Peyer's patch (tissue), 4 donors: Measurements from ENCODE around the gene HSBP1L1. TPM values are rescaled to one million over a fixed set of nuclear protein-coding genes. Genes with fewer than 3 reads are reported as not detected.

ENCODE experiments used
- DNase-seq, 3 donors: peaks; one replicate each; pipeline ENCODE4 v3.0.0-alpha.2; 2017 to 2019
- H3K27ac ChIP-seq, 4 donors: fragments of 200-600 bp; sonication (generic); one replicate each; pipeline ENCODE4 v1.5.1; 2016 to 2019
- H3K27me3 ChIP-seq, 2 donors: fragments of 200-600 bp; sonication (generic); one replicate each; pipeline ENCODE4 v1.5.1; 2019
- H3K36me3 ChIP-seq, 3 donors: fragments of 200-600 bp; sonication (generic); one replicate each; pipeline ENCODE4 v1.5.1; 2016 to 2019
- H3K4me1 ChIP-seq, 4 donors: fragments of 200-600 bp; sonication (generic); one replicate each; pipeline ENCODE4 v1.5.1; 2016 to 2019
- H3K4me3 ChIP-seq, 4 donors: fragments of 200-600 bp; sonication (generic); 1 replicate in 3 of 4; 2 replicates in 1 of 4; pipeline ENCODE4 v1.5.1; 2016 to 2019; ENCODE audit warnings: mild to moderate bottlenecking in 1 of 4
- H3K9me3 ChIP-seq, 4 donors: fragments of 200-600 bp; sonication (generic); one replicate each; pipeline ENCODE4 v1.5.1; 2016 to 2019; ENCODE audit warnings: mild to moderate bottlenecking in 1 of 4
- POLR2A ChIP-seq, 2 donors: fragments of 450-650 bp; IDR thresholded peaks; one replicate each; pipeline ENCODE4 v1.5.1; 2017; ENCODE audit warnings: antibody characterized with exemption in 2 of 2, mild to moderate bottlenecking in 2 of 2, moderate library complexity in 2 of 2
- total RNA-seq, 4 donors: library from RNA; depleted of rRNA; stranded (reverse); fragments of >200 nt; gene quantifications; one replicate each; pipeline ENCODE4 v1.1.0, GENCODE V29; 2016
- TF ChIP-seq, protein P1 (sequence below), 6 experiments: fragments of 450-650 bp in 4 of 6; fragments of 200-600 bp in 2 of 6; sonication (generic) in 1 of 6; IDR thresholded peaks; one replicate each; pipeline ENCODE4 v1.5.1; 2017 to 2019; ENCODE audit warnings: antibody characterized with exemption in 6 of 6, mild to moderate bottlenecking in 3 of 6, moderate library complexity in 1 of 6

The HSBP1L1 gene
- total RNA-seq, 4 donors from 2014 or later = 14.9 to 64.9 (median 47.8) TPM

GRCh38 chr18:79948719-79949411, 15.6 kb upstream of the HSBP1L1 start:
- peaks cover 0 to 5% (median 0%) of the 10 kb centered on the region in 3 donors for H3K36me3 ChIP-seq
- H3K4me1 ChIP-seq = peaks cover 0 to 49% (median 16%) of the 10 kb centered on the region in 4 donors
- H3K27ac ChIP-seq = no peak overlapping the region
- no peak for TF ChIP-seq POLR2A (IDR thresholded peaks at IDR 0.05)
- TF ChIP-seq, protein P1, sequence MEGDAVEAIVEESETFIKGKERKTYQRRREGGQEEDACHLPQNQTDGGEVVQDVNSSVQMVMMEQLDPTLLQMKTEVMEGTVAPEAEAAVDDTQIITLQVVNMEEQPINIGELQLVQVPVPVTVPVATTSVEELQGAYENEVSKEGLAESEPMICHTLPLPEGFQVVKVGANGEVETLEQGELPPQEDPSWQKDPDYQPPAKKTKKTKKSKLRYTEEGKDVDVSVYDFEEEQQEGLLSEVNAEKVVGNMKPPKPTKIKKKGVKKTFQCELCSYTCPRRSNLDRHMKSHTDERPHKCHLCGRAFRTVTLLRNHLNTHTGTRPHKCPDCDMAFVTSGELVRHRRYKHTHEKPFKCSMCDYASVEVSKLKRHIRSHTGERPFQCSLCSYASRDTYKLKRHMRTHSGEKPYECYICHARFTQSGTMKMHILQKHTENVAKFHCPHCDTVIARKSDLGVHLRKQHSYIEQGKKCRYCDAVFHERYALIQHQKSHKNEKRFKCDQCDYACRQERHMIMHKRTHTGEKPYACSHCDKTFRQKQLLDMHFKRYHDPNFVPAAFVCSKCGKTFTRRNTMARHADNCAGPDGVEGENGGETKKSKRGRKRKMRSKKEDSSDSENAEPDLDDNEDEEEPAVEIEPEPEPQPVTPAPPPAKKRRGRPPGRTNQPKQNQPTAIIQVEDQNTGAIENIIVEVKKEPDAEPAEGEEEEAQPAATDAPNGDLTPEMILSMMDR (IDR thresholded peaks at IDR 0.05) = no peak
- H3K4me3 ChIP-seq = peak overlapping the region in 1 of 4 donors; percentile 0
- H3K9me3 ChIP-seq = no peaks in the 10 kb centered on the region
- H3K27me3 ChIP-seq = no peaks in the 10 kb centered on the region
- peak in 1 of 3 donors; percentile 41 for DNase-seq

- H3K4me3 ChIP-seq = peak overlapping the region; percentile 90 to 99 (median 95)
- peak overlapping the region in 3 of 4 donors; percentile 32 to 88 (median 84) for H3K27ac ChIP-seq
- peaks cover 0 to 5% (median 0%) of the 10 kb centered on the region in 3 donors for H3K36me3 ChIP-seq
- H3K27me3 ChIP-seq = no peaks in the 10 kb centered on the region
- H3K9me3 ChIP-seq = no peaks in the 10 kb centered on the region
- peaks cover 0 to 39% (median 16%) of the 10 kb centered on the region in 4 donors for H3K4me1 ChIP-seq
- DNase-seq = peak; percentile 36 to 71 (median 70)
- TF ChIP-seq POLR2A (IDR thresholded peaks at IDR 0.05) = no peak
- TF ChIP-seq, protein P1 (IDR thresholded peaks at IDR 0.05) = no peak
These were observed 14.6 kb upstream of the HSBP1L1 start for GRCh38 chr18:79949697-79950487.

GRCh38 chr18:79950515-79951341, 13.7 kb upstream of the HSBP1L1 start:
- Histone ChIP-seq H3K4me3 (peak overlapping the region; percentile 90 to 99 (median 95)), H3K27me3 (no peaks in the 10 kb centered on the region), H3K36me3 (peaks cover 0 to 5% (median 0%) of the 10 kb centered on the region in 3 donors), H3K4me1 (peaks cover 0 to 39% (median 16%) of the 10 kb centered on the region in 4 donors), H3K27ac (peak overlapping the region; percentile 84 to 88 (median 88)), H3K9me3 (no peaks in the 10 kb centered on the region)
- TF ChIP-seq, protein P1 (IDR thresholded peaks at IDR 0.05) = no peak
- peak; percentile 11 to 45 for TF ChIP-seq POLR2A (IDR thresholded peaks at IDR 0.05)
- DNase-seq = peak in 2 of 3 donors; percentile 53 to 73

DNA sequence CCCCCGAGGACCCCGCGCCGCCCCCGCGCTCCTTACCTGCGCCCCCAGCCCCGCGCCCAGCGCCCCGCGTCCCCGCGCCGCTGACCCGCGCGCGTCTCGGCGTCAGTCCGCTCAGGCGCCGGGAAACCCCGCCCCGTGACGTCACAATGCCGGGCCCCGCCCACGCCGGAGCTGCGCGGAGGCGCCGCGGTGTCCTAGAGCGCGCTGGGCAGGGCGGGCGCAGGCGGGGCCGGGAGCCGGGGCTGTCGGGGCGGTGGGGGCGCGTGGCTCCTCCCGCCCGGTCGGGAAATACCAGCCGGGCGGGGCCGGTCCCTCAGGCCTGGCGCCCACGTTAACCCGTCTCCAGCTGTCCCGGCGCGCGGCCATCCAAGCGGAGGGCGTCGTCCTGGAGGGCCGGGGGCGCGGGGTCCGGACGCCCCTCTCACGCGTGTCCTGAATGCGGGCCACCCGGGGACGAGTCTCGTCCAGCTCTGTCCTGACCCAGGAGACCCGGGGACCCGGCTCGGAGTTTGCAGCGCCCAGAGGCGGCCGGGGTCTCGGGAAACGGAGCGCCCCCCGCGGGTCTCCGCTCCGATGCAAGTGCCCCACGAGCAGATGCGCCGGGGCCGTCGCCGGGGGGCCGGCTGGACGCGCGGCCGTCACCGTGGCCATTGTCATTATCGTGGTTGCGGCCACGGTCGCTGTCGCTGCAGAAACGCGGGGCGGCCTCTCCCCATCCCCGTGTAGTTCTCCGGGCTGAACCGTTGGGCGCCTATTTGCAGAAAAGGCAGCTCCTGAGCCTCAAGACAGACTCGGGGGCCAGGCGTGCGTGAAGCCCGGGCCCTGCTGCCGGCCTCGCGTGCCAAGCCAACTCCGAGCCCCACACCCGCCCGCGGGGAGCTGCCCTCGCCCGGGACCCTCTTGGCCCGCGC, 12.6 kb upstream of the HSBP1L1 start, which contains the start of gene SLC66A2:
TSS of gene SLC66A2 (minus strand) at position 109 of the 911 bp plus-strand sequence. CDS start 727 bp downstream, outside the sequence.
- peak within 1 kb of the TSS; percentile 84 to 88 (median 88) for H3K27ac ChIP-seq
- TF ChIP-seq, protein P1 (IDR thresholded peaks at IDR 0.05) = no peak
- TF ChIP-seq POLR2A (IDR thresholded peaks at IDR 0.05) = peak; percentile 37 to 53

More for the DNA sequence above, 12.6 kb upstream of the HSBP1L1 start, which contains the start of gene SLC66A2:
- Histone ChIP-seq H3K4me1 (peaks cover 0 to 39% (median 16%) of the 10 kb centered on the region in 4 donors), H3K27me3 (no peaks in the 10 kb centered on the region), H3K4me3 (peak within 1 kb of the TSS; percentile 90 to 99 (median 95)), H3K36me3 (peaks cover 0 to 5% (median 0%) of the 10 kb centered on the region in 3 donors), H3K9me3 (no peaks in the 10 kb centered on the region)
- DNase-seq = peak; percentile 87 to 97 (median 97)
